Neural cell (in vitro differentiated cells): ENCODE data around the gene ARHGAP25. TPM values are rescaled to one million over a fixed set of nuclear protein-coding genes. Genes with fewer than 3 reads are reported as not detected.

Experiments used
- H2AFZ ChIP-seq: fragments of 200-600, 300-800 bp; sonication (generic), shearing (Covaris generic); 2 replicates; pipeline ENCODE4 v1.6.0; 2014; ENCODE audit warnings: low read depth, mild to moderate bottlenecking, antibody characterized with exemption, low read length, moderate library complexity
- H3F3A ChIP-seq: fragments of 200-600 bp; shearing (Covaris generic); 2 replicates; pipeline ENCODE4 v1.6.1; 2016; ENCODE audit warnings: mild to moderate bottlenecking, moderate library complexity, mixed read lengths, antibody characterized with exemption, low read length; ENCODE audit not compliant: insufficient read depth, poor library complexity, severe bottlenecking
- H3K27ac ChIP-seq: fragments of 200-600, 300-800 bp; sonication (generic), shearing (Covaris generic); 2 replicates; pipeline ENCODE4 v1.5.1; 2014; ENCODE audit warnings: mild to moderate bottlenecking, low read length, moderate library complexity
- H3K27me3 ChIP-seq: fragments of 300-800, 200-600 bp; sonication (generic), shearing (Covaris generic); 2 replicates; pipeline ENCODE4 v1.6.0; 2014; ENCODE audit warnings: mild to moderate bottlenecking, low read depth, low read length, moderate library complexity; ENCODE audit not compliant: insufficient read depth
- H3K36me3 ChIP-seq: fragments of 300-800, 200-600 bp; sonication (generic), shearing (Covaris generic); 2 replicates; pipeline ENCODE4 v1.5.1; 2014; ENCODE audit warnings: mild to moderate bottlenecking, antibody characterized with exemption, low read length, moderate library complexity; ENCODE audit not compliant: insufficient read depth
- H3K4me2 ChIP-seq: fragments of 300-800, 200-600 bp; sonication (generic), shearing (Covaris generic); 2 replicates; pipeline ENCODE4 v1.6.0; 2014; ENCODE audit warnings: mild to moderate bottlenecking, low read length
- H3K4me3 ChIP-seq: fragments of 300-800, 200-600 bp; sonication (generic), shearing (Covaris generic); 2 replicates; pipeline ENCODE4 v1.5.1; 2014; ENCODE audit warnings: mild to moderate bottlenecking, low read length, moderate library complexity
- H3K79me2 ChIP-seq: fragments of 200-600 bp; shearing (Covaris generic); replicated peaks from 2 replicates; pipeline ENCODE4 v1.6.0; 2014; ENCODE audit warnings: mild to moderate bottlenecking, low read length, moderate library complexity; ENCODE audit not compliant: insufficient read depth
- H3K9ac ChIP-seq: fragments of 300-800, 200-600 bp; sonication (generic), shearing (Covaris generic); 2 replicates; pipeline ENCODE4 v1.6.1; 2016; ENCODE audit warnings: mild to moderate bottlenecking, low read length, mixed read lengths
- H3K9me2 ChIP-seq: fragments of 200-600 bp; shearing (Covaris generic); 2 replicates; pipeline ENCODE4 v1.6.1; 2016; ENCODE audit warnings: mild to moderate bottlenecking, low read length, mixed read lengths; ENCODE audit not compliant: insufficient read depth
- H3K9me3 ChIP-seq: fragments of 200-600, 300-800 bp; sonication (generic), shearing (Covaris generic); 2 replicates; pipeline ENCODE4 v1.6.1; 2016; ENCODE audit warnings: mild to moderate bottlenecking, mixed run types, low read length, moderate library complexity, mixed read lengths
- H4K20me1 ChIP-seq: fragments of 200-600 bp; shearing (Covaris generic); 2 replicates; pipeline ENCODE4 v1.6.1; 2016; ENCODE audit warnings: mild to moderate bottlenecking, mixed run types; ENCODE audit not compliant: insufficient read depth
- CTCF ChIP-seq: fragments of 450-650 bp; IDR thresholded peaks from 2 replicates; pipeline ENCODE4 v1.5.1; 2014; ENCODE audit warnings: antibody characterized with exemption, mild to moderate bottlenecking, moderate library complexity; ENCODE audit not compliant: poor library complexity, severe bottlenecking
- EP300 ChIP-seq: fragments of 450-650 bp; conservative IDR thresholded peaks from 2 replicates; pipeline ENCODE4 v1.6.1; 2014; ENCODE audit warnings: antibody characterized with exemption, mild to moderate bottlenecking, moderate library complexity; ENCODE audit not compliant: poor library complexity, severe bottlenecking
- EZH2 ChIP-seq: fragments of 200-600, 300-800 bp; shearing (Covaris generic), sonication (generic); IDR thresholded peaks from 2 replicates; pipeline ENCODE4 v1.6.1; 2014; ENCODE audit warnings: antibody characterized with exemption, low read length, borderline replicate concordance, mild to moderate bottlenecking; ENCODE audit not compliant: insufficient read depth, poor library complexity, severe bottlenecking
- MXI1 ChIP-seq: fragments of 450-650 bp; conservative IDR thresholded peaks from 2 replicates; pipeline ENCODE4 v1.6.1; 2014; ENCODE audit warnings: antibody characterized with exemption, mild to moderate bottlenecking; ENCODE audit not compliant: poor library complexity, severe bottlenecking
- POLR2AphosphoS5 ChIP-seq: IDR thresholded peaks from 2 replicates; pipeline ENCODE4 v1.6.1; 2012
- RAD21 ChIP-seq: fragments of 450-650 bp; conservative IDR thresholded peaks from 2 replicates; pipeline ENCODE4 v1.6.1; 2014; ENCODE audit warnings: antibody characterized with exemption, mild to moderate bottlenecking, moderate library complexity
- SMC3 ChIP-seq: fragments of 450-650 bp; conservative IDR thresholded peaks from 2 replicates; pipeline ENCODE4 v1.6.1; 2014; ENCODE audit warnings: antibody characterized with exemption, mild to moderate bottlenecking, moderate library complexity; ENCODE audit not compliant: poor library complexity
- TAF1 ChIP-seq: IDR thresholded peaks from 2 replicates; pipeline ENCODE4 v1.6.1; 2012; ENCODE audit warnings: low read depth
- polyA plus RNA-seq: library from polyadenylated mRNA; depleted of rRNA; stranded (reverse); fragments of >200 nt; gene quantifications from 2 replicates; pipeline ENCODE4 v1.2.3, GENCODE V29; 2014
- TF ChIP-seq, protein P1 (sequence below): IDR thresholded peaks from 2 replicates; pipeline ENCODE4 v1.6.1; 2012; ENCODE audit warnings: borderline replicate concordance

ARHGAP25 gene
- polyA plus RNA-seq, 1 donor from 2014 or later, result not detected

- H3F3A ChIP-seq, result no peaks in the 10 kb centered on the region
- no peak overlapping the region for H3K9ac ChIP-seq
- no peaks in the 10 kb centered on the region for H3K9me2 ChIP-seq
- H3K4me2 ChIP-seq, result no peak overlapping the region
- H3K79me2 ChIP-seq, result no peaks in the 10 kb centered on the region
- H3K9me3 ChIP-seq, result no peaks in the 10 kb centered on the region
- H2AFZ ChIP-seq, result no peak overlapping the region
- H3K27me3 ChIP-seq, result no peaks in the 10 kb centered on the region
- H4K20me1 ChIP-seq, result no peaks in the 10 kb centered on the region
- H3K4me3 ChIP-seq, result no peak overlapping the region
- H3K27ac ChIP-seq, result no peak overlapping the region
- TF ChIP-seq CTCF (no peak), RAD21 (no peak), TAF1 (no peak), EZH2 (no peak), POLR2AphosphoS5 (no peak), MXI1 (no peak), SMC3 (no peak), EP300 (no peak)
- TF ChIP-seq, protein P1, sequence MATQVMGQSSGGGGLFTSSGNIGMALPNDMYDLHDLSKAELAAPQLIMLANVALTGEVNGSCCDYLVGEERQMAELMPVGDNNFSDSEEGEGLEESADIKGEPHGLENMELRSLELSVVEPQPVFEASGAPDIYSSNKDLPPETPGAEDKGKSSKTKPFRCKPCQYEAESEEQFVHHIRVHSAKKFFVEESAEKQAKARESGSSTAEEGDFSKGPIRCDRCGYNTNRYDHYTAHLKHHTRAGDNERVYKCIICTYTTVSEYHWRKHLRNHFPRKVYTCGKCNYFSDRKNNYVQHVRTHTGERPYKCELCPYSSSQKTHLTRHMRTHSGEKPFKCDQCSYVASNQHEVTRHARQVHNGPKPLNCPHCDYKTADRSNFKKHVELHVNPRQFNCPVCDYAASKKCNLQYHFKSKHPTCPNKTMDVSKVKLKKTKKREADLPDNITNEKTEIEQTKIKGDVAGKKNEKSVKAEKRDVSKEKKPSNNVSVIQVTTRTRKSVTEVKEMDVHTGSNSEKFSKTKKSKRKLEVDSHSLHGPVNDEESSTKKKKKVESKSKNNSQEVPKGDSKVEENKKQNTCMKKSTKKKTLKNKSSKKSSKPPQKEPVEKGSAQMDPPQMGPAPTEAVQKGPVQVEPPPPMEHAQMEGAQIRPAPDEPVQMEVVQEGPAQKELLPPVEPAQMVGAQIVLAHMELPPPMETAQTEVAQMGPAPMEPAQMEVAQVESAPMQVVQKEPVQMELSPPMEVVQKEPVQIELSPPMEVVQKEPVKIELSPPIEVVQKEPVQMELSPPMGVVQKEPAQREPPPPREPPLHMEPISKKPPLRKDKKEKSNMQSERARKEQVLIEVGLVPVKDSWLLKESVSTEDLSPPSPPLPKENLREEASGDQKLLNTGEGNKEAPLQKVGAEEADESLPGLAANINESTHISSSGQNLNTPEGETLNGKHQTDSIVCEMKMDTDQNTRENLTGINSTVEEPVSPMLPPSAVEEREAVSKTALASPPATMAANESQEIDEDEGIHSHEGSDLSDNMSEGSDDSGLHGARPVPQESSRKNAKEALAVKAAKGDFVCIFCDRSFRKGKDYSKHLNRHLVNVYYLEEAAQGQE, result no peak
- no peaks in the 10 kb centered on the region for H3K36me3 ChIP-seq
Measured at GRCh38 chr2:68827666-68828065, 93.1 kb downstream of the ARHGAP25 start.

DNA sequence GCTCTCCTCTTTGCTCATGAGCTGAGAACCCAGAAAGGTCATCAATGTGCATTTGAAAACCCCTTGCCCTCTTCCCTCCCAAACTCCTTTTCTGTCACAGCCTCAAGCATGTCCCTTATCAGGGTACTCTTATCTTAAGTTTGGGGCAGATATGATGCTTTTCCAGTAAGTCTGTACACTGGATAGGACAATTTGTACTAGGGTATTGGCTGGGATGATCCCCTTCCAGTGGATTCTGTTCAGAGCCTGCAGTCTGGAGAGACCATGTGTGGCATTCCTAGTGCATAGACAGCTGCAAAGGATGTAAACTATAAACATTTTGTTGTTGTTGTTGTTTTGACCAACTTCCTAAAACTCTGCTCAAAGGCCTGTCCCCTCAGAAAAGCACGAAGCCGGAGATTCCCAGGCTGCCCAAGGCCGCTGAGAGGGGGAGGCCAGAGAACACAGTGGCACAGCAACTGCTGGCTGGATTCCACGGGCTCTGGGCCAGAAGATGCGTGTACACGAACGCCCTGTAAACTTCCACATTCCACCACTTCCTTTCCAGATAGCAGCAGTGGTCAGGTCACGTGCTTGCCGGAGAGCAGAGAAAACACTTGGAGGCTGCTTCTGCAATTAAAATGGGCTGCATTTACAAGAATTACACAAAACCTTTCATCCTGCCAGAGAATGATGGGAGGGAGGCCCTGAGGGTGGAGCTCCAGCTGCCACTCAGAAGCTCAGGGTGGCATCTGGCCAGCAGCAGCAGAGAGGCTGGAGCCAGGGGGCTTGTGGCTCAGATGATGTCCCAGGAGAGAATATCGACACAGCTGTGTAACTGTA is 94.5 kb downstream of the ARHGAP25 start:
- no peak overlapping the region for H2AFZ ChIP-seq

More for the DNA sequence above, 94.5 kb downstream of the ARHGAP25 start:
- no peak overlapping the region for H3K27ac ChIP-seq
- no peaks in the 10 kb centered on the region for H3F3A ChIP-seq
- H3K9ac ChIP-seq, result no peak overlapping the region
- no peak overlapping the region for H3K4me2 ChIP-seq
- H4K20me1 ChIP-seq, result no peaks in the 10 kb centered on the region
- H3K79me2 ChIP-seq, result no peaks in the 10 kb centered on the region
- no peaks in the 10 kb centered on the region for H3K27me3 ChIP-seq
- TF ChIP-seq CTCF, result no peak
- TF ChIP-seq RAD21, result no peak
- no peaks in the 10 kb centered on the region for H3K36me3 ChIP-seq
- H3K9me3 ChIP-seq, result no peaks in the 10 kb centered on the region
- no peaks in the 10 kb centered on the region for H3K9me2 ChIP-seq
- H3K4me3 ChIP-seq, result no peak overlapping the region
